Measurements from ENCODE around the gene PDZRN4. TPM values are rescaled to one million over a fixed set of nuclear protein-coding genes. Genes with fewer than 3 reads are reported as not detected.

PDZRN4 gene
- total RNA-seq, 1 donor from 2014 or later, result 24.8 TPM

DNA sequence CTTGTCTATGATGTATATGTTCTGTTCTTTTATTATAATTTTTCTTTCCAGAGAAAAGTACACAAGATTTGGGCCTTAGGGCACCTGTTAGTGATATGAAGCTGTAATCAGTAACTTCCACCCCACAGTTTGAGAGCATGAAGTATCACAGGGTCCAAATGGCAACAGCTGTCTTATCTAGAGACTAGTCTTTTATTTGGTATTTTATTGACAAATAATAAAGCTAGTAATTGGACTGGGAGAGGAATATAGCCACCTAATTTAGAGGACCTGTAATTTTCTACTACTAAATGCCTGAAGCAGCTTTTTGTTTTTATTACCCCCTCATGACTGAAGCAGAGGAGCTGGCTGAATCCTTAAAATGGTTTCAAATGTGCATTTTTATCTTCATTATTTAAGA, 174.8 kb downstream of the PDZRN4 start:
- no peak overlapping the region for H3K27ac ChIP-seq
- H3K4me3 ChIP-seq, result no peak overlapping the region
- no peak for DNase-seq (ENCODE audit: extremely low spot score in 2 of 2)
- no peak for TF ChIP-seq POLR2AphosphoS5 (IDR thresholded peaks at IDR 0.05; ENCODE audit: insufficient read depth in 1 of 2, low read depth in 1 of 2)
- TF ChIP-seq, protein P1, sequence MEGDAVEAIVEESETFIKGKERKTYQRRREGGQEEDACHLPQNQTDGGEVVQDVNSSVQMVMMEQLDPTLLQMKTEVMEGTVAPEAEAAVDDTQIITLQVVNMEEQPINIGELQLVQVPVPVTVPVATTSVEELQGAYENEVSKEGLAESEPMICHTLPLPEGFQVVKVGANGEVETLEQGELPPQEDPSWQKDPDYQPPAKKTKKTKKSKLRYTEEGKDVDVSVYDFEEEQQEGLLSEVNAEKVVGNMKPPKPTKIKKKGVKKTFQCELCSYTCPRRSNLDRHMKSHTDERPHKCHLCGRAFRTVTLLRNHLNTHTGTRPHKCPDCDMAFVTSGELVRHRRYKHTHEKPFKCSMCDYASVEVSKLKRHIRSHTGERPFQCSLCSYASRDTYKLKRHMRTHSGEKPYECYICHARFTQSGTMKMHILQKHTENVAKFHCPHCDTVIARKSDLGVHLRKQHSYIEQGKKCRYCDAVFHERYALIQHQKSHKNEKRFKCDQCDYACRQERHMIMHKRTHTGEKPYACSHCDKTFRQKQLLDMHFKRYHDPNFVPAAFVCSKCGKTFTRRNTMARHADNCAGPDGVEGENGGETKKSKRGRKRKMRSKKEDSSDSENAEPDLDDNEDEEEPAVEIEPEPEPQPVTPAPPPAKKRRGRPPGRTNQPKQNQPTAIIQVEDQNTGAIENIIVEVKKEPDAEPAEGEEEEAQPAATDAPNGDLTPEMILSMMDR (IDR thresholded peaks at IDR 0.05), result no peak
- no peaks in the 10 kb centered on the region for H3K27me3 ChIP-seq
- intact Hi-C loops (cut with DNase I), result no loop called here
- H3K36me3 ChIP-seq, result no peaks in the 10 kb centered on the region
- no peaks in the 10 kb centered on the region for H3K9me3 ChIP-seq
- no peaks in the 10 kb centered on the region for H3K4me1 ChIP-seq

DNA sequence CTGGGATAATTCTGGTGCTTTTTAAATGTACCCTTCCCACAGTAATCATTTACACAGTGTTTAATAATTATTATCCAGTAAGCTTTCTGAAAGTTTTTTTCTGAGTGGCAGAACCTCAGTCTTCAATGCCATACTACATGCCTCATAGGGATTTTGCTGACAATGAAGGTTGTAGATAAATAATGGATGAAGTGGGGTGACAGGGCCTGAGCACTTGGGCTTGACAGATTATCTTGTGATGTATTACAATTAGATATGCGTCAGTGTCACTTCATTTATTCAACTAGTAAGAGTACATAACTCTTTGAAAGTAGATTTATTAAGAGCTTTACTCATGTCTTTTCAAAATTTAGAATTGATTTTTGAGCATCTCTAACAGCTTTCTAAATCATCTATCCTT, 176.1 kb downstream of the PDZRN4 start:
- Histone ChIP-seq H3K9me3 (no peaks in the 10 kb centered on the region), H3K27me3 (no peaks in the 10 kb centered on the region), H3K4me3 (no peak overlapping the region), H3K36me3 (no peaks in the 10 kb centered on the region), H3K4me1 (no peaks in the 10 kb centered on the region), H3K27ac (no peak overlapping the region)
- no peak for DNase-seq (ENCODE audit: extremely low spot score in 2 of 2)
- no peak for TF ChIP-seq POLR2AphosphoS5 (IDR thresholded peaks at IDR 0.05; ENCODE audit: insufficient read depth in 1 of 2, low read depth in 1 of 2)
- no peak for TF ChIP-seq POLR2A (IDR thresholded peaks at IDR 0.05)
- TF ChIP-seq, protein P1 (IDR thresholded peaks at IDR 0.05), result no peak
- intact Hi-C loops (cut with DNase I), result no loop called here

DNA sequence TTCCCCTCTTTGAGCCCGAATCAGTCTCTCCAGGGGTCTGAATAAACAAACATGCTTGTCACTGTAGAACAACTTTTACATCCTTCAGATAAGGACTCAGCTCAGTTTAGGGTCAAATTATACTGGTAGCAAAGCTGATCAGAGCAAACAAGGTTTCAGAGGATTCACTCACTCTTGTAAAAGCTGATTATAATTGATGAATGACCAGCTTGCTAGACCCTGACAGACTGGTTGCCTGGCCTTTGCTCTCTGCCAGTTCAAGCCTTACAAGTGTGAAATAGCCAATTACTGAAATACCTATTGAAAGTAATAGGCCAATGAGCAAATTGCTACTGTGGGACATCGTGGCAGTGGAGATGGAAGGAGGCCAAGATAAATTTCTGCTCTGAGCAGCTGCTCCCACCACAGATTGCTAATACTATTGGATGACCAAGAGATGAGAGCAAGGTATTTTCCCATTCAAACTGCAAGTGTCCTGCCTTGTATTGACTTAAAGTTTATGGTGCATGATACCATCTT, 177.6 kb downstream of the PDZRN4 start:
- Histone ChIP-seq H3K27me3 (no peaks in the 10 kb centered on the region), H3K36me3 (no peaks in the 10 kb centered on the region), H3K4me3 (no peak overlapping the region), H3K4me1 (no peaks in the 10 kb centered on the region), H3K9me3 (no peaks in the 10 kb centered on the region), H3K27ac (no peak overlapping the region)
- TF ChIP-seq POLR2AphosphoS5 (IDR thresholded peaks at IDR 0.05; ENCODE audit: insufficient read depth in 1 of 2, low read depth in 1 of 2), result no peak
- TF ChIP-seq, protein P1 (IDR thresholded peaks at IDR 0.05), result no peak
- TF ChIP-seq POLR2A (IDR thresholded peaks at IDR 0.05), result no peak
- intact Hi-C loops (cut with DNase I), result no loop called here
- no peak for DNase-seq (ENCODE audit: extremely low spot score in 2 of 2)

DNA sequence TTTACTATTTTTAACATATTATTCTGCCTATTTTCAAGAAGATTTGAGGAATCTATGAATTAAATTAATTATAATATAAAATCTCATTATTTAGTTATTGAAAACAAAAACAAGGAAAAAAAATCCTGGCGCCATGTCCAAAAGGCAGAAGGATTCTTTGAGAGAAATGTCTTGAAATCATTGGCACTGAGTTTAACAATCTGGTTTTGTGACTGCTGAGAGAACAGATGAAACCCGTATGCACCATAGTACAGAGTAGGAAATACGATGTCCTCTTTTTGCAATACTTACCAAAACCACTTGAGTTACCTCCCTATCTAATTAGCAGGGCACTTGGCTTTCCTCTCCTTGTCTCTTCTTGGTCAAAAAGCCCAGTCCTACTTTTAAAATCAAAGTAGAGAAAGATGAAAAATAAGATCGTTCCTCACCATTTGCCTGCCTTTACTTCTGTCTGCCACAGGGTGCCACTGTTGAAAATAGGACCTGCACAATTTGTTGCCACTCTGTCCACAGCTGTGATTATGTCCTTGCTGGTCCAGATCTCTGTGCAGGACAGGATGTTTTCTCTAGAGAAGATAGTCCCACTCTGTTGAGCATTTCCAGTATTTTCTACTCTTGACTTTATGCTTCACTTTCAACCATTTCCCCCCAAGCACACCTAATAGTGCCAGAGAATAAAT, 179.7 kb downstream of the PDZRN4 start:
- no peaks in the 10 kb centered on the region for H3K27me3 ChIP-seq
- no peak for DNase-seq (ENCODE audit: extremely low spot score in 2 of 2)
- TF ChIP-seq POLR2A (IDR thresholded peaks at IDR 0.05), result no peak
- TF ChIP-seq POLR2AphosphoS5 (IDR thresholded peaks at IDR 0.05; ENCODE audit: insufficient read depth in 1 of 2, low read depth in 1 of 2), result no peak
- TF ChIP-seq, protein P1 (IDR thresholded peaks at IDR 0.05), result no peak
- no peaks in the 10 kb centered on the region for H3K36me3 ChIP-seq
- H3K9me3 ChIP-seq, result no peaks in the 10 kb centered on the region
- intact Hi-C loops (cut with DNase I), result no loop called here
- H3K27ac ChIP-seq, result no peak overlapping the region
- no peak overlapping the region for H3K4me3 ChIP-seq
- no peaks in the 10 kb centered on the region for H3K4me1 ChIP-seq

DNA sequence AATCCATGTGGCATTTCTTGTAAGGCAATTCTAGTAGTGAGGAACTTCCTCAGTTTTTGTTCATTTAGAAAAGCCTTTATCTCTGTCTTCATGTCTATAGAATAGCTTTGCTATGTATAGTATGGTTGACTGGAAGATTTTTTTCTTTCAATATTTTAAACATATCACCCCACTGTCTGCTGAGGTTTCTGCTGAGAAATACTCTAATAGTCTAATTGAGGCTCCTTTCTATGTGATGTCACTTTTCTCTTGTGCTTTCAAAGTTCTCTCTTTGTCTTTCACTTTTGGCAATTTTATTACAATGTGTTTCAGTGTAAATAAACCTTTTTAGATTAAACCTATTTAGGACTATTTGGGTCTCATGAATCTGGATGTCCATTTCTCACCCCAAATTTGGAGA, 192.8 kb downstream of the PDZRN4 start:
- intact Hi-C loops (cut with DNase I), result no loop called here

More for the DNA sequence above, 192.8 kb downstream of the PDZRN4 start:
- H3K27me3 ChIP-seq, result no peaks in the 10 kb centered on the region
- no peak overlapping the region for H3K27ac ChIP-seq
- H3K4me3 ChIP-seq, result no peak overlapping the region
- no peaks in the 10 kb centered on the region for H3K4me1 ChIP-seq
- no peaks in the 10 kb centered on the region for H3K36me3 ChIP-seq
- no peak for DNase-seq (ENCODE audit: extremely low spot score in 2 of 2)
- no peaks in the 10 kb centered on the region for H3K9me3 ChIP-seq
- TF ChIP-seq POLR2AphosphoS5 (IDR thresholded peaks at IDR 0.05; ENCODE audit: insufficient read depth in 1 of 2, low read depth in 1 of 2) (no peak), POLR2A (IDR thresholded peaks at IDR 0.05) (no peak)
